Measurements from ENCODE around the gene ULK4. TPM values are rescaled to one million over a fixed set of nuclear protein-coding genes. Genes with fewer than 3 reads are reported as not detected.

ULK4 gene
- total RNA-seq, 1 experiment from 2014 or later = 6.3 TPM

GRCh38 chr3:41320953-41321641 lies 640.8 kb downstream of the ULK4 start:
- H3K4me3 ChIP-seq (replicated peaks in 1 of 2; ENCODE audit: low read depth in 1 of 2, low read length in 2 of 2) = no peak overlapping the region
- DNase-seq (ENCODE audit: low read depth, low spot score) (no peak), ATAC-seq (no peak)
- no peaks in the 10 kb centered on the region for H4K20me1 ChIP-seq (ENCODE audit: insufficient read depth)
- no peak overlapping the region for H3K4me2 ChIP-seq (ENCODE audit: low read length)
- POLR2A ChIA-PET = no interaction called here
- no peak for TF ChIP-seq EGR1 (IDR thresholded peaks at IDR 0.05; ENCODE audit: low read depth)
- TF ChIP-seq REST (IDR thresholded peaks at IDR 0.05; ENCODE audit: low read depth) = no peak
- no peak for TF ChIP-seq MAX (IDR thresholded peaks at IDR 0.05)
- TF ChIP-seq EZH2 (IDR thresholded peaks at IDR 0.05) = no peak
- no peak for TF ChIP-seq ELF1 (IDR thresholded peaks at IDR 0.05; ENCODE audit: borderline replicate concordance, low read depth)
- no peak for TF ChIP-seq POLR2AphosphoS5 (IDR thresholded peaks at IDR 0.05; ENCODE audit: low read depth, low read length)
- no peak for TF ChIP-seq ZNF274 (IDR thresholded peaks at IDR 0.05; ENCODE audit: low read depth, low read length)
- TF ChIP-seq CEBPB (IDR thresholded peaks at IDR 0.05; ENCODE audit: low read depth) = no peak
- TF ChIP-seq CBX3 (IDR thresholded peaks at IDR 0.05; ENCODE audit: low read depth) = no peak
- no peak for TF ChIP-seq POLR2A (IDR thresholded peaks at IDR 0.05; ENCODE audit: borderline replicate concordance, extremely low read depth, insufficient read depth, insufficient read length)
- TF ChIP-seq ATF3 (IDR thresholded peaks at IDR 0.05) = no peak
- TF ChIP-seq FOSL1 (IDR thresholded peaks at IDR 0.05; ENCODE audit: low read depth) = no peak
- TF ChIP-seq YY1 (IDR thresholded peaks at IDR 0.05; ENCODE audit: extremely low read depth, insufficient replicate concordance, low read depth, low read length) = no peak
- no peak for TF ChIP-seq TCF7L2 (IDR thresholded peaks at IDR 0.05; ENCODE audit: borderline replicate concordance, extremely low read depth, insufficient read depth, insufficient read length)
- TF ChIP-seq SRF (IDR thresholded peaks at IDR 0.05; ENCODE audit: low read depth) = no peak
- no peak for TF ChIP-seq CTCF (IDR thresholded peaks at IDR 0.05 in 2 of 3, conservative IDR thresholded peaks at IDR 0.05 in 1 of 3; ENCODE audit: borderline replicate concordance in 1 of 3, insufficient read depth in 1 of 3, low read depth in 2 of 3, low read length in 2 of 3)
- CTCF ChIA-PET = no interaction called here
- no peaks in the 10 kb centered on the region for H3K36me3 ChIP-seq (ENCODE audit: control insufficient read depth in 1 of 2, insufficient read depth in 2 of 2, low read length in 2 of 2)
- BruUV-seq (replicated peaks) = no TSS peak
- RAD21 ChIA-PET (ENCODE audit: low non-redundant PET in 1 of 2, low total read pairs in 2 of 2, uncharacterized antibody in 2 of 2, unreplicated experiment in 2 of 2) = no interaction called here
- no peaks in the 10 kb centered on the region for H3K27me3 ChIP-seq (ENCODE audit: insufficient read depth, low read length)
- no peaks in the 10 kb centered on the region for H3K9me2 ChIP-seq (ENCODE audit: insufficient read depth)
- H3K9ac ChIP-seq (ENCODE audit: low read length) = no peak overlapping the region
- no peak overlapping the region for H2AFZ ChIP-seq (ENCODE audit: low read depth, low read length, poor library complexity, severe bottlenecking)
- intact Hi-C loops (cut with micrococcal nuclease) = no loop called here
- H3K4me1 ChIP-seq (ENCODE audit: control insufficient read depth in 1 of 2, insufficient read depth in 2 of 2, low read length in 2 of 2) = peaks cover 0 to 15% of the 10 kb centered on the region in 2 experiments; a peak in 2 of 4 replicates
- no peaks in the 10 kb centered on the region for H3K9me3 ChIP-seq (ENCODE audit: control insufficient read depth in 1 of 2, insufficient read depth in 1 of 2, low read depth in 1 of 2, low read length in 2 of 2)
- no peaks in the 10 kb centered on the region for H3K79me2 ChIP-seq (ENCODE audit: insufficient read depth, low read length)
- no peak overlapping the region for H3K27ac ChIP-seq (ENCODE audit: low read depth, low read length)
